Breast epithelium (tissue), 3 donors: ENCODE data around the gene CYBC1.

Experiments used
- POLR2AphosphoS5 ChIP-seq, 3 donors: sonication (generic); formaldehyde crosslinking; IDR thresholded peaks; one replicate each; pipeline ENCODE4 v1.6.1; 2017; ENCODE audit warnings: antibody characterized with exemption in 3 of 3
- TF ChIP-seq, protein P1 (sequence below), 3 donors: fragments of 450-650 bp; IDR thresholded peaks; one replicate each; pipeline ENCODE4 v1.5.1; 2016 to 2017; ENCODE audit warnings: antibody characterized with exemption in 3 of 3, mild to moderate bottlenecking in 3 of 3, moderate library complexity in 3 of 3

DNA sequence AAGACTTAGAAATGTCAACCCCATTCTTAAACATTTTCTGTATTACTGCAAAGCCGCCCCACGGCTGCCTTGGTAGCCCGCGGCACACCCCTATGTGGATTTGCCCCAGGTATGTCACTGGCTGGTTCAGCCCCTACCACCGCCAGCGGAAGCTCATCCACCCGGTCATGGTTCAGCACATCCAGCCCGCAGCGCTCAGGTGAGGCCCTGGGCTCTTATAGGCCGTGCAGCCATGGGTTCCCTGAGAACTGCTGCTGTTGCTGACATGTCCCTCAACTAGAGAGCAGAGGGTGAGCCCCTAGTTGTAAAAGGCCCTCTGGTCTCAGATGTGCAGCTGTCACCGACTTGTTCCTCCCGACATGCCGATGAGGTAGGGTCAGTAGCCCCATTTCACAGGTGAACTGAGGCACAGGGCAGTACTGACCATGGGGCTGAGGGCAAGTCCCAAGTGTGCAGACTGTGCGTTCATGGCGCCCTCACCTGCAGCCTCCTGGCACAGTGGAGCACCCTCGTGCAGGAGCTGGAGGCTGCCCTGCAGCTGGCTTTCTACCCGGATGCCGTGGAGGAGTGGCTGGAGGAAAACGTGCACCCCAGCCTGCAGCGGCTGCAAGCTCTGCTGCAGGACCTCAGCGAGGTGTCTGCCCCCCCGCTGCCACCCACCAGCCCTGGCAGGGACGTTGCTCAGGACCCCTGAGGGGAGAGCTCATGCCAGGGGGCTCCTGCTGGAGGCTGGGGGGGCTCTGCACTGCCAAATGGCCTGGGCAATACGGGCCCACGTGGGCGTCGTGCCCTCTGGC is 8.7 kb downstream of the CYBC1 start:
- no peak for TF ChIP-seq POLR2AphosphoS5 (IDR thresholded peaks at IDR 0.05)
- TF ChIP-seq, protein P1, sequence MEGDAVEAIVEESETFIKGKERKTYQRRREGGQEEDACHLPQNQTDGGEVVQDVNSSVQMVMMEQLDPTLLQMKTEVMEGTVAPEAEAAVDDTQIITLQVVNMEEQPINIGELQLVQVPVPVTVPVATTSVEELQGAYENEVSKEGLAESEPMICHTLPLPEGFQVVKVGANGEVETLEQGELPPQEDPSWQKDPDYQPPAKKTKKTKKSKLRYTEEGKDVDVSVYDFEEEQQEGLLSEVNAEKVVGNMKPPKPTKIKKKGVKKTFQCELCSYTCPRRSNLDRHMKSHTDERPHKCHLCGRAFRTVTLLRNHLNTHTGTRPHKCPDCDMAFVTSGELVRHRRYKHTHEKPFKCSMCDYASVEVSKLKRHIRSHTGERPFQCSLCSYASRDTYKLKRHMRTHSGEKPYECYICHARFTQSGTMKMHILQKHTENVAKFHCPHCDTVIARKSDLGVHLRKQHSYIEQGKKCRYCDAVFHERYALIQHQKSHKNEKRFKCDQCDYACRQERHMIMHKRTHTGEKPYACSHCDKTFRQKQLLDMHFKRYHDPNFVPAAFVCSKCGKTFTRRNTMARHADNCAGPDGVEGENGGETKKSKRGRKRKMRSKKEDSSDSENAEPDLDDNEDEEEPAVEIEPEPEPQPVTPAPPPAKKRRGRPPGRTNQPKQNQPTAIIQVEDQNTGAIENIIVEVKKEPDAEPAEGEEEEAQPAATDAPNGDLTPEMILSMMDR (IDR thresholded peaks at IDR 0.05), result no peak
